Forelimb muscle (tissue), 1 donor: ENCODE results near the gene CD79A. TPM values are rescaled to one million over a fixed set of nuclear protein-coding genes. Genes with fewer than 3 reads are reported as not detected.
"Not testable (repeated sequence)": the region's sequence is repeated elsewhere in the genome, so short reads cannot be mapped to it uniquely, and the experiment has no call there.

Experiments
- DNase-seq: peaks from one replicate; pipeline ENCODE4 v3.0.0-alpha.2; 2013; ENCODE audit warnings: low read depth
- polyA plus RNA-seq: library from polyadenylated mRNA; unstranded; fragments of 120-200 nt; gene quantifications from one replicate; pipeline ENCODE4 v1.2.1, GENCODE V29; 2013; ENCODE audit not compliant: insufficient read length

Gene CD79A
- polyA plus RNA-seq, 1 donor: 0.73 TPM

DNA sequence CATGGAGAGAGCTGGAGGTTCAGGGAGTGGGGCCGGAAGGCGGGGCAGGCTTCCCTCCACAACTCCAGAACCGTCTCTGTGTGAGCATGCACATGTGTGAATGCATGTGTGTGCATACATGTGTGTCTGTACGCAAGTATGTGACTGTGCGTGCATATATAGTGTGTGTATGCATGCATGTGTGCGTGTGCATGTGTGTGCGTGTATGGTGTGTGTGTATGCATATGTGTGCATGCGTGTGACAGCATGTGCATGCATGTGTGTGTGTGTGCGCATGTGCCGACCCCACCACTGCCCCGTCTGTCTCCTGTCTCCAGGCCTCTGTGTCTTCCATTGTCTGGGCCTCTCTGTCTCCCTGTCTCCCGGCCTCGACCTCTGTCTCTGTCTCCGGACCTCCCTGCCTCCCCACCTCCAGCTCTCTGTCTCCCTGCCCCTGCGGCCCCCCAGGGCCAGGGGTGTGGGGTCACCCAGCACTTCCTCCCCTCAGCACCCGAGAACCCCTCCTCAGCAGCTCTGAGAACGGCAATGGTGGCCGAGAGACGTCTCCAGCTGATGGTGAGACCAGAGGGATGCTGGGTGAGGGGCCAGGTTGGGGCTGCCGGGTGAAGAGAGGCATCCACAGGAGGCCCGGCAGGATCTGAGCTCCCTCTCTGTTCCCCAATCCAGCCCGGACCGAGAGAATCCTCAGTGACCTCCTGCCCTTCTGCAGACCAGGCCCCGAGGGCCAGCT is 28.4 kb downstream of the CD79A start:
- DNase-seq: no peak

DNA sequence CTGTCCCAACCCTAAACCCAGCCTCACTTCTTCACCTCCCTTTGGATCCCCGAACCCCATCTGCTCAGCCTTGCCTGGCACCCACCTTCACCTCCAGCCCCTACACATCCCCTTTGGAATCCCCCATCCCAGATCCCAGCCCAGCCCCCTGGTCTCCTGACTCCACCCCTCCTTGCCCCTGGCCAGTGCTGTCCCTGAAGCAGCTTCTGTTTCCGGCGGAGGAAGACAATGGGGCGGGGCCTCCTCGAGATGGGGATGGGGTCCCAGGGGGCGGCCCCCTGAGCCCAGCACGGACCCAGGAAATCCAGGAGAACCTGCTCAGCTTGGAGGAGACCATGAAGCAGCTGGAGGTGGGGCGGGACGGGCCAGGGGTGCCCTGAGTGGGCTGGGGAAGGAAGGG is 29.2 kb downstream of the CD79A start:
- no peak for DNase-seq

DNA sequence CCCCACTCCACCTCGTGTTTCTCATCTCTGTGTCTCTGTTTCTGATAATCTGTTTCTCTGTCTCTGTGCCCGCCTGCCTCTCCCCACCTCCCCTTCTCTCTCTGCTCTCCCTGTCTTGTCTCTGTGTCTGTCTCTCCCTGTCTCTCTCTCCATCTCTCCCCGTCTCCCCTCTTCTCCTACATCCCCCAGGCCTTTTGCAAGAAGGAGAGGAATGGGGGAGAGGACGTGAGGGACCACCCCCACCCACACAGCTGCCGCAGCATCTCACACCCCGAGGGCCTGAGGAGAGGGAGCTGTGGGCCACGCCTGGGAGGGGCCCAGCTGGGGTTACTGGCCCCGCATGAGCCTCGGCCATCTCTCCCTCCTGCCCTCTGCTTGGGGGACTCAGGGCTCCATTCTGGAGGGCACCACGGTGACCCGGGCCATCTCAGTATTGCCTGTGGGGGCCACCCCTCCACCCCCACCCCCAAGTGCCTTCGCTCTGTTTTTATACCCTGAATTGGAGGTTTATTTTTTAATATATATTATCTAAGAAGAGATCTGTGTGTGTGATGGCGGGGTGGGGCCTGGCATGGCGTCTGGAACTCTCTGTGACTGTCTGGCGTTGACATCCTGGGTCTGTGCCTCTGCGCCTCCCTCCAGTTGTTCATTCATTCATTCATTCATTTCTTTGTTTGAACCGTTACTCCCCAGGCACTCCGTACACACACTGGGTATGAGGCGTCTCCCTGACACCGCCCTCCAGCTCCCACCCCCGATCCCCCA is 30.0 kb downstream of the CD79A start:
- no peak for DNase-seq

DNA sequence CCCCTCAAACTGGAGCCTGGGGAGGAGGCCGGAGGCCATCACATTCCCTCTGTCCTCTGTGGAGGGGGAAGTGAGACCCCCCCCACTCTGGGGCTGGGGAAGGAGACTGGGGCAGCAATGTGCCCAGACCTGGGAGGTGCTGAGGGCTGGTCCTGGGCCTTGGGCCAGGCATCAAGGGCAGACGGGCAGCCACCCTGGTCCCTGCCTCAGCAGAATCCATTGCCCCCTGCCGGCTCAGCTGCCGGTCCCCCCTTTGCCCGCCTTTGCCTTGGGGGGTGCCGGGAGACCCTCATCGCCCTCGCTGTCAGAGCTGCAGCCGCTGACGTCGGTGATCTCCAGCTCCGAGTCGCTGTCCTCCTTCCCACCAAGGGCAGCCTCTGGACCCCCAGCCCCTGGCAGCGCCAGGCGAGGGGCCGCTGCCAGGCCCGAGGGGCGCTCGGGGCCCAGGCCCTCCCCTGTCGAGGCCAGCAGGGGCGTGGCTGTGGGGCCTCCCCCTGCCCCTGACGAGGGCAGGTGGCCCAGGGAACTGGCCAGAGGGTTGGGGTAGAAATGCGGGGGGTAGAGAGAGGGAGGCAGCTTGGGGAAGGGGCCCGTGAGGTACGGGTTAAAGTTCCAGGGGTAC is 31.0 kb downstream of the CD79A start:
- no peak for DNase-seq

DNA sequence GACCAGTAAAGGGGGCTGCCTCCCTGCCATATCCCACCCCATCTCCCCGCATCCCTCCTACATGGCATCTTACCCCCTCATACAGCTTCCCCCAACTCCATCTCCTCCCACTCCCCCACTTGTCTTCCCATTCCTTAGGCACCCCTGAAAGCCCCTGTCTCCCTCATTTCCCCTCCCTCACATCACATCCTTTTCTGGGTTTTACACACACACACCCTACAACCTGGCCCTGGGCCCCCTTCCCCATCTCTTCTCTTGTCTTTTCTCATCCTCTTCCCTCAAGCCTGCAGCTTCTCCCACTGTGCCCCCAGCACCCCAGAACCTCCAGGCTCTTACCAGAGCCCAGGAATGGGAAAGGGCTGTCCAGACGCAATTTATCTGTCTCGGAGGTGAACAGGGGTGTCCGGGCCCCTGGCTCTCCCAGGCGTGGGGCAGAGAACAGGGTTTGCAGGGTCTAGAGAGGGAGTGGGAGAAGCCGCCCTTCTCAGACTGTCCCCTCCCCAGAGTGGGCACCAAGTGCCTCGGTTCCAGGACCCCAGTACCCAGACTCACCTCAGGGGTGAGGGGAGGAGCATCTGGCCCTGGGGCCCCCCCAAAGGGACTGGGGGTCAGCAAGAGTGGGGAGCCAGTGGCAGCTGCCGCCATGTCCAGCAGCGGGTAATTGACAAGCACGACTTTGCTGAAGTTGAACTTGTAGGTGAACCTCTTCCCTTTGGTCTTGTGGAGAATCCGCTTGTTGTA is 31.8 kb downstream of the CD79A start:
- DNase-seq: no peak

DNA sequence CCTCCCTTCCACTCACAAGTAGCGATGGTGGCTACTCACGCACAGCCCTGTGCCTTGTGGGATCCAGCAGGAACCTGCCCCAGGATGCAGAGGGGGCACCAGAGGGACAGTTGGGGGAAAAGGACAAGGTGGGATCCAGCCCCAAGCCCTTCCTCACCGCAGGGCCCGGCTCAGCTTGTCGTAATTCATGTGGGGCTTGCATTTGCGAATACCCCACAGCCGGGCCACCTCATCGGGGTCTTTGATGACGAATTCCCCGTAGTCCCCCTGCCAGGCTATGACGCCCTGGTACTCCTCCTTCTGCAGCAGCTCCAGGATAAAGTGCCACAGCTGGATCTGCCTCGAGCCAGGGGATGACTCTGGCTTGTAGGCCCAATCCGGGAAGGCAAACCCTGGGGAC is 32.6 kb downstream of the CD79A start:
- no peak for DNase-seq

DNA sequence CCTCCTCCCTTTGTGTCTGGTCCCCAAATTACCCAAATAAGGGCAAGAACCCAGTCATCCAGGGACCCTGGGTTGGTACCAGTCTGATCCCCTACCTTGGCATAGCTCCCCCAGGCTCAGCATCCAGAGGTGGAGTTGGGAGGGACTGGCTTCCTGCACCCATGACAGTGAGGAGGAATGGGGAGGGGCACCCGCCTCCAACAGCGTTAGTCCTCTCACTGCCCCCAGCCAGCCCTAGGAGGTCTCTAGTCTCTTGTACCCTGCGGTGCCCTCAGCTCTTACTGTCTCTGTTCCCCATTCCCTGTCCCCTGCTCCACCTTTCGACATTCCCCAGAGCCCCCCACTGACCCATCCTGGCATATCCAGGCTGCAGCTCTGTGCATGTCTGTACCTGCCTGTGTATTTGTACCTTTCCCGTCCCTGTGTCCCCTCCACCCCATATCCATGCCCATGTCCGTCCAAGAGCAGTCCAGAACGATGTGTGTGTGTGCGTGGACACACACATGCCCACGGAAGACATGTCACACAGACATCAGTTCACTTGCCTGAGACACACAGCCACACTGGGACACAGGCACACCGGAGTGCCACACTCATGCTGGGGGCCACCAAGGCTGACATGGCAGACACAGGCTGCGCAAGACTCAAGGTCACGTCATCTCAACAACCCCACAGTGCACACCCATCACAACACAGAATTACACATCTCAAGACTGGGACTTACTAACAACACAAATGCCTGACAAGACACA is 33.3 kb downstream of the CD79A start:
- no peak for DNase-seq

DNA sequence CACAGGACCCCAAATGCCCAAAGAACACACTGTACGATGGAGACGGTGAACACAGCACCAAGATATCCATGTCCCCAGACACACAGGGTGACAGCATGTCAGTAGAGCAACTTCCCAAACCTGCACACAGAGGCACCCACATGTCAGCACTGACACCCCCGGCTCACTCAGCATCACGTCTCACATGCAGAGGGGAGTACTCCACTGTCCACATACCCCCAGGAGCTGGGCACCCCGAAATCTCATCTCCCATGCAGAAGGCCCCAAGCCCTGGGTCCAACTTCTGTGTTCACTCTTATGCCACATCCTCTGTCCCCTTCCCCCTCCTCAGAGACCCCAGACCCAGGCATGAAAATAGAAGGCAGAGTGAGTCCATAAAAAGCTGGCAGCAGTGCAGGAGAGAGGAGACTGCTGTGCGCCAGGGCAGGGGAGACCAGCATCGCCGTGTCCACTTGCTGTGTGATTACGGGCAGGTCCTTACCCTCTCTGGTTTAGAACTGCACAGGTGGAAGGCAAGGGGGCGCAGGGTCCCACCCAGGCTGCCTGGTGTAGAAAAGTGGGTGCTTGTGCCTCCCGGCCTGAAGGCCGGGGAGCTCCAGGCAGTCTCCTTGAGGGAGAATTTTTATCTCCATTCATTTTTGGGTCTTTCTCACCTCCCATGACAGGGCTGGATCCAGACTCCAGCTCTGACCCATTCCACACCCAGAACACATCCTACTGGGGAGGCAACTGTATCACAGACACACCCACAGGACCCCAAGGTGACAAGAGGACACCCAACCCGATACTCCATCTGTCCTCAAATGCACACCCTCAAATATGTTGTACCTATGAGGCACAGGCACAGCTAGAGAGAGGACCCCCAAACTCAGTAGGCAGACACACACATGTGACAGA is 34.2 kb downstream of the CD79A start:
- DNase-seq: no peak

DNA sequence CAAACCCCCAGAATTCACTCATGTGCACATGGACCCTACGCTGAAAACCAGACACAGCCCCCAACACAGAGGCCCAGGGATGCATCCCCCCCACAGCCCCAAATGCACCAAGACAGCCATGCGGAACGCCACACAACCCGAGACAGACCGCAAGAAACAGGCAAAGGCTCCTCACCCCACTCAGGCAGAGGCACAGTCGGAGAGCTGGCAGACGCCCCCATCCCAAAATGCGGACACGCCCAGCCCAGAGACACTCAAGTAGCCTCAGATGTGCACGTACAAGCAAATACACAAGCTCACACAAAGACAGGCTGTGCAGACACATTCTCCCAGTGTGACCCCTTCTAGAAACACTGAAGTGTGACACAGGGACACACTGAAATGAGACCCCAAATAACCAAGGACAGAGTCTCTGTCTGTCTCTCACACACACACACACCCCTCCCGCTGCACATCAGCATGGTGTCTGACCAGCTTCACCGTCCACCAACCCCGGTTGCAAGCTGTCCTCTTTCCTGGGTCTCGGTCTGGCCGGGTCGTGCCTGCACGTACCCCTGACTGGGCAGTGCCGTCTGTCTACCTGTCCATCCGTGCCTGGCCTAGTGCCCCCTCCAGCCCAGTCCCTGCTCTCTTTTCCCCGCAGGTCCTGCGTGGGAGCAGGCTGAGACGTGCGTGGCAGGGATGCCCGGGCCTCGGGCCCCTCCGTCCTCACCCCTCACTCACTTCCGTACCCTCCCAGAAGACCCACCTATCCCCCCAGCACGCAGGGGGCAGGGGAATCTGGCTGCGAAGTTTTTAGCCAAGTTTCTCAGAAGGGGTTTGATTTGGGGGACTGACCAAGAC is 35.0 kb downstream of the CD79A start:
- DNase-seq: no peak

DNA sequence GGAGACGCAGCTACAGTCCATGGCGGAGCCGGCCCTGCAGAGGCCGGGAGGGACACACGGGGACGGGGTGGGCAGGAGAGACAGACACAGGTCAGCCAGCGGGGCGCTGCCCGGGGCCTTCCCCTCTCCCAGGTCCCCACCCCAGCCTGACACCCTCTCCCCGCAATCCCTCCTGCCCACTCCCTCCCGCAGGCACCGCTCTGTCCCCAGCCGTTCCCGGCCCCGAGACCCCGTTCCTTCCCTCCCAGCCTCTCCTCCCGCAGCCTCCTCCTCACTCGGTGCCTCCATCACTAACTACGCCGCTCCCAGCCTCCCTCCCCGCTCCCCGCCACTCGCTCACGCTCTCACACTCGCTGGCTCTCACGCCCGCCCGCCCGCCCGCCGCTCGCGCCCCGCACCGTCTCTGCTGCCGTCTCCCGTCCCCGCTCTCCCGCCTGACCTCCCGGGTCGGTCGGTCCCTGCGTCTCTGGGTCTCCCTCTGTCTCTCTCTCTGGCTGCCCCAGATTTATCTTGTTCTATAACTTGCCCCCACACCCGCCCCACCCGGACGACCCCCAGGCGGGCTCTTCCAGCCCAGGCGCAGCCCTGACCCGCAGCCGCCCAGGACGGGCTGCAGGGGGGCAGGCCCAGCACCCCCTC is 35.9 kb downstream of the CD79A start:
- no peak for DNase-seq

DNA sequence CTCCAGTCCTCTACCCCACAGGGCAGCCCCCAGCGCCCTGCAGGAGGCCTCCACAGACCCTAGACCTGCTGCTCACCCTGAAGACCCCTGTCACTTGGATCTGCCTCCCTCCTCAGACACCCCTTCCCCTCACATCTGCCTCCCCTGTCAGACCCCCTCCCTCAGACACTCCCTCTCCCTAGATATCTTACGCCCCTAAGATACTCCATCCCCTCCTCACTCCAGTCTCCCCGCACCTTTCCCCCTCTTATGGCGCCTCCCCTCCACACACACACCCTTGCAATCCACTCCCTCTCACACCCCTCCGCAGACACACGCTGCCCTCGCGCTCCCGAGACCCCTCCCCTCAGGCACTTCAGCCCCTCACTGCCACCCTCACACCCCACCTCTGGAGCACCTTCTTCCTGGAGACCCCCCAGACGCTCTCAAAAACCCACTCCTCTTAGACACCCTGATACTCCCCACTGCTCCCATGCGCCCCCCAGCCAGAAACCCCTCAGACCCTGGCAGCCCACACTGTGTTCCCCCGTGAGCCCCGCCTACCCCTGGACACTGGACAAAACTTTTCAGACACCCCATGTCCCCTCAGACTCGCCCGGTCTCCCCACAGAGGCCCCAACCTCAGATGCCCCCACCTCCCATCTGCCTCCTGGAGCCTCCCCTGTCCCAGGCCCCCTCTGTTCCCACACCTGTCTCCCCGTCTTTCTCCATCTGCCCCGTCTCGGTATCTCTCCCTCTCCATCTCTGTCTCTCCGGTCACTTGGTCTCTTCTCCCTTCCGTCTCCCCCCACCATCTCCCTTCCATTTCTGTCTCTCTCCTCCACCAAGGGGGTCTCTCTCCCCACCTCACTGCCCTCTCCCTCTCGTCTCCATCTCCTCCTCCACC is 36.7 kb downstream of the CD79A start:
- no peak for DNase-seq

DNA sequence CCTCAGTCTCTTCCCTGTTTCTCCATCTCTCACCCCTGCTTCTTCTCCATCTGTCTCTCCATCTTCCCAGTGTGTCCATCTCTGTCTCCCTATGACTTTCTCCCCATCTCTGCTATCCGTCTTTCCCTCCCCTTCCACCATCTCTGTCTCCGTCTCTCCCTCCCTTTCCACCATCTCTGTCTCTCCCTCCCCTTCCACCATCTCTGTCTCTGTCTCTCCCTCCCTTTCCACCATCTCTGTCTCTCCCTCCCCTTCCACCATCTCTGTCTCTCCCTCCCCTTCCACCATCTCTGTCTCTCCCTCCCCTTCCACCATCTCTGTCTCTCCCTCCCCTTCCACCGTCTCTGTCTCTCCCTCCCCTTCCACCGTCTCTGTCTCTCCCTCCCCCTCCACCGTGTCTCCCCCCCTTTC is 37.4 kb downstream of the CD79A start:
- not testable (repeated sequence) for DNase-seq

DNA sequence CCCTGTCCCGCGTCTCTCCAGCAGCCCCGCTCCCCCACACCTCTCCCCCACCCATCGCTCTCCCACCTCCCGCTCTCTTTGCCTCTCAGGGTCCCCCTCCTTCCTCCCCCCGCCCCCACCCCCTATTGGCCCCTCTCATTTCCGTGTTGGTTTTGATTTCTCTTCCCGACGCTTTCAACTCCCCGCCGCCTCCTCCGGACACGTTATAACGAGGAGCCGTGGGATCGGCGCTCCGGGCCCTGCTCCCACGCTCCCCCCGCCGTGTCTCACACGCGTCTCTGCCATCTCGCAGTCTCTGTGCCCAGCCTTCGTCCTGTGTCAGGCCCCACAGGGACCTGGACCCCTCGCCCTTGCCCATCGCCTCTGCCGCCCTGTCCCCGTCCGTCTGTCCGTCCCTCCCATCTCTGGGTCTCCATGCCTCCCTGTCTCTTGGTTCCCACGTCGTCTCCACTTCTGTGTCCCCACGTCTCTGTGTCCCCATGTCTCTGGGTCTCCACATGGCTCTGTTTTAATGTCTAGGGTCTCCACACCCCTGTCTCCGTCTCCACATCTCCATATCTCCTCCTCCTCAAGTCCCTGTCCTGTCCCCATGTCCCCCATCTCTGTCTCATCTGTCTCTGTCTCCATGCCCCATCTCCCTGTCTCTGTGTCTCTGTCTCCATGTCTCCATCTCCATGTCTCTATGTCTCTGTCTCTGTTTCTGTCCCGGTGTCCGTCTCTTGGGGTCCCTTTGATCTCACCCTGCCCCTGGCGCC is 38.1 kb downstream of the CD79A start:
- DNase-seq: no peak

DNA sequence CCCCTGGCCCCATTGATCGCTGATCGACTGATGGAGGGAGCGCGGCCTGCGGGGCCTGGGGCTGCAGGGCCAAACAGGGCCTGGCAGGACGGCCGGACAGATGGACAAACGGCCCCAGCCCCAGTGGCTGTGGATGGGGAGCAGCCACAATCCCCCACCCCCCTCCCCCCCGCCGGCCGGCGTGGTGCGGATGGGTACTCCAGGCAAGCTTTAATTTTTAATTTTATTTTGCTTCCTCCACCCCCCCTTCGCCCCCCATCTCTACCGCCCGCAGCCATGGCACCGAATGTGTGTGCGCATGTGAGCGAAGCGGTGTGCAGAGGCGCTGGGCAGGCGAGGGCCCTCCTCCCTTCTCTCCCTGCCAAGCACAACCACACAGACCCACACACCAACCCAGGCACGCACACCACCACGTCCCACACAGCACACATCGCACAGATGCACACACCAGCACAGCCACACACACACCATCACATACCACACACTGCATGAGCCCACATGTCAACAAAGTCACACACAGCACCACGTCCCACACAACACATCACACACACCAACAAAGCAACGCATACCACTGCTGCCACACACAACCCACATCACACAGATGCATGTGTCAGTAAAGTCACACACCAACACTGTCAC is 38.8 kb downstream of the CD79A start:
- DNase-seq: no peak

DNA sequence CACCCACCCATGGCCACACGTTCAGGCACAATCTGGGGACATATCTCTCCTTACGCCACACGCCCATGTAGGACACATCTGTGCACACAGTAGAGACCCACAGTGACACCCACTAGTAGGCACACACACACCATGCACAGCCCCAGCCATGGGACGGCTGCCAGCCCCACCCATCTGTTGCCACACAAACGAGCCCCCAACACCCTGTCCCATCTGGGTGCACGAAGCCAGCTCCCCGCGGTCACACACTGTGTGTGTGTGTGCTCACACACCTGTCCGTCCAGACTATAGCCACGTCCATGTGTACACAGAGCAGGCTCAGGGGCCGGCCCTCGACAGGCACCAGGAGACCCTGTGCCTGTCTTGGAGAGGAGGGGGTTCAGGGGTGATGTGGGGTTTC is 40.6 kb downstream of the CD79A start:
- DNase-seq: no peak

DNA sequence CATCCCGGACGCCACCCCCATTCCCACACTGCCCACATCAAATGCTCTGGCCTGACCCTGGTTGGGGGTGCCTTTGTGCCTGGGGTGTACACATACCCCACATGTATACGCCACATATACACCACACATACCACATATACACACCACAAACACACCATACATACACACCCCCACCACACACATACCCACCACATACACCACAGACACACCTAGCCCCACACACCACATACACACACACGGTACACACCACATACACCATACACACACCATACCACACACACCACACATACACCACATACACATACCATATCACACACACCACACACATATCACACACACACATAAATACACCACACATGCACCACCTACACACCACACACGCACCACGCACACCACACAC is 41.0 kb downstream of the CD79A start:
- no peak for DNase-seq
